OCI-LY3 (cell line): ENCODE measurements around the gene CTBP2.

ENCODE experiments used
- CTCF ChIP-seq: fragments of 200-600, 300-600 bp; sonication (generic); IDR thresholded peaks from 2 replicates; pipeline ENCODE4 v1.5.1; 2014; ENCODE audit warnings: antibody characterized with exemption, low read length, low read depth
- EZH2phosphoT487 ChIP-seq: fragments of 200-600 bp; shearing (Covaris generic); IDR thresholded peaks from 2 replicates; pipeline ENCODE4 v1.6.1; 2018; ENCODE audit warnings: antibody characterized with exemption, mixed run types, low read depth

GRCh38 chr10:125142946-125143345 is 17.4 kb downstream of the CTBP2 start:
- TF ChIP-seq CTCF (no peak), EZH2phosphoT487 (no peak)
